Measurements from ENCODE around the gene ABCA4. TPM values are rescaled to one million over a fixed set of nuclear protein-coding genes. Genes with fewer than 3 reads are reported as not detected.
"Not testable (repeated sequence)": the region's sequence is repeated elsewhere in the genome, so short reads cannot be mapped to it uniquely, and the experiment has no call there.

Gene ABCA4
- total RNA-seq, 1 donor from 2014 or later: 51.7 TPM

DNA sequence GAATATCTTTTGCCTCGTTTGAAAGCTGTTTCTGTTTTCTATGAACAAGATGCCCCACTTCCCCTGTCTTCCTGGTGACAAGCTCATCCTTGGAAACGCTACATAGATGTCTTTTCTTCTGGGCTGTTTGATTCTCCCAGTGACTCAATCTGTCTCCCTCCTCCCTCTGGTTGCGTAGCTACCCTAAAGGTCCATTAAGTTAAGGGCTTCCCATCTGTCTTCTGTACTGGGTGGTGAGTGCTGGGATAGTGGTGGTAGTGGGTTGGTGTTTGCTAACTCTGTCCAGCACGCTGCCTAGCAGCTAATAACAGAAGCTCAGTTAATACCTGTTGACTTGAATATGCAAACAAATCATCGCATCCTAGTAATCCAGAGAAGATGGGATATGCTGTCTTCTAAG is 161.5 kb downstream of the ABCA4 start:
- DNase-seq (ENCODE audit: low spot score): no peak
- Mint-ChIP-seq H3K27ac (ENCODE audit: unreplicated experiment) (no peak overlapping the region), H3K4me3 (ENCODE audit: unreplicated experiment) (no peak overlapping the region), H3K27me3 (ENCODE audit: unreplicated experiment) (peaks cover 4% of the 10 kb centered on the region), H3K36me3 (ENCODE audit: low read depth, unreplicated experiment) (peaks cover 9% of the 10 kb centered on the region), H3K4me1 (ENCODE audit: unreplicated experiment) (peaks cover 18% of the 10 kb centered on the region), H3K9me3 (ENCODE audit: unreplicated experiment) (no peaks in the 10 kb centered on the region)
- TF ChIP-seq, protein P1, sequence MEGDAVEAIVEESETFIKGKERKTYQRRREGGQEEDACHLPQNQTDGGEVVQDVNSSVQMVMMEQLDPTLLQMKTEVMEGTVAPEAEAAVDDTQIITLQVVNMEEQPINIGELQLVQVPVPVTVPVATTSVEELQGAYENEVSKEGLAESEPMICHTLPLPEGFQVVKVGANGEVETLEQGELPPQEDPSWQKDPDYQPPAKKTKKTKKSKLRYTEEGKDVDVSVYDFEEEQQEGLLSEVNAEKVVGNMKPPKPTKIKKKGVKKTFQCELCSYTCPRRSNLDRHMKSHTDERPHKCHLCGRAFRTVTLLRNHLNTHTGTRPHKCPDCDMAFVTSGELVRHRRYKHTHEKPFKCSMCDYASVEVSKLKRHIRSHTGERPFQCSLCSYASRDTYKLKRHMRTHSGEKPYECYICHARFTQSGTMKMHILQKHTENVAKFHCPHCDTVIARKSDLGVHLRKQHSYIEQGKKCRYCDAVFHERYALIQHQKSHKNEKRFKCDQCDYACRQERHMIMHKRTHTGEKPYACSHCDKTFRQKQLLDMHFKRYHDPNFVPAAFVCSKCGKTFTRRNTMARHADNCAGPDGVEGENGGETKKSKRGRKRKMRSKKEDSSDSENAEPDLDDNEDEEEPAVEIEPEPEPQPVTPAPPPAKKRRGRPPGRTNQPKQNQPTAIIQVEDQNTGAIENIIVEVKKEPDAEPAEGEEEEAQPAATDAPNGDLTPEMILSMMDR (IDR thresholded peaks at IDR 0.05; ENCODE audit: unreplicated experiment): no peak

DNA sequence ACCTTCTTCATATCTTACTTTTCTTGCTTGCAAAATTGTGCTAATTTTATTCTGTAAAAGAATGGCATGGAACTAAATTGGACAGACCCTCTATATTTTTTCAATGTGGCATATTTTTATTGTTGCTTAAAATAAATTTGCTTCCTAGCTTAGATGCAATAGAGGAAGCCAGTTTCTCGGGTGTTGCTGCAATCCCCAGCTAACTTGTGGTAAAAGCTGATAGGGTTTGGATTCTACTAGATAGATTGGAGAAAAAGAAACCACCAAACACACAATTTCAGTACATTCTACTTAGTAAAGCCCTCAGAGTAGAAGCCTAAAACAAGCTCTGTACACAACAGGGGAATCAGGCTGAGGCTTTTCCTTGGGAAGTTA is 162.2 kb downstream of the ABCA4 start:
- H3K27ac Mint-ChIP-seq (ENCODE audit: unreplicated experiment): no peak overlapping the region
- DNase-seq (ENCODE audit: low spot score): no peak
- H3K4me1 Mint-ChIP-seq (ENCODE audit: unreplicated experiment): peaks cover 18% of the 10 kb centered on the region
- H3K27me3 Mint-ChIP-seq (ENCODE audit: unreplicated experiment): peaks cover 4% of the 10 kb centered on the region
- peaks cover 9% of the 10 kb centered on the region for H3K36me3 Mint-ChIP-seq (ENCODE audit: low read depth, unreplicated experiment)
- TF ChIP-seq, protein P1 (IDR thresholded peaks at IDR 0.05; ENCODE audit: unreplicated experiment): no peak
- H3K4me3 Mint-ChIP-seq (ENCODE audit: unreplicated experiment): no peak overlapping the region
- no peaks in the 10 kb centered on the region for H3K9me3 Mint-ChIP-seq (ENCODE audit: unreplicated experiment)

DNA sequence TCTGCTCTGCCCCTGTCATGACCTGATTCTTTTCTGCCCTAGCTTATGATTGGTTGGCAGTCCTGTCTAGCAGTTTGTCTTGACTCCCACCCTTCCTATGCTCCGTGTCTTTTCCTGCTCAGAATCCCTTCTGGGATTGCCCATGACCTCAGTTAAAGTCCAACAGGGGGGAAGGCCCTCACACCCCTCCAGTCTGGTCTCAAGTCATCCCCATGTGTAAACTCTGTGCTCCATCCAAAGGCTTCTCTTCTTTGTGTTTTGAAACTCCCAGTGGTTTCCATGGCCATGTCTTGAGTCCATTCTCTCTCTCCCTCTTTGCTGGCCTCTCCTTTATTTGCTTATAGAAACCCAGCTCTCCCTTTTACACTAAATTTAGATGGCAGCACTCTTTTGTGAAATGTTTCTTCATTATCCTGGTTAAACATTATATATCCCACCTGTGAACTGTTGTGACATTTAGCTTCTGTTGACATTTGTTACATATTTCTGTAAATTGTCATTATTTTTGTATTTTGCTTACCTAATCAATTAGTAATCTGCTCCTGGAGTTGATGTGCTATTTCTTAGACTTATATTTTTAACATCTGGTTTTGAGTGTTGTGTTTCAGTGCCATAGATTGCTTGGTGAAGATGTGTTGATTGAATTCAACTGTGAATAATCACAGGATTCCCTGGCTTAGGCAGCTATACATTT is 162.8 kb downstream of the ABCA4 start:
- H3K27me3 Mint-ChIP-seq (ENCODE audit: unreplicated experiment): peaks cover 4% of the 10 kb centered on the region
- H3K4me3 Mint-ChIP-seq (ENCODE audit: unreplicated experiment): no peak overlapping the region
- peaks cover 18% of the 10 kb centered on the region for H3K4me1 Mint-ChIP-seq (ENCODE audit: unreplicated experiment)
- DNase-seq (ENCODE audit: low spot score): no peak
- TF ChIP-seq, protein P1 (IDR thresholded peaks at IDR 0.05; ENCODE audit: unreplicated experiment): no peak
- H3K9me3 Mint-ChIP-seq (ENCODE audit: unreplicated experiment): no peaks in the 10 kb centered on the region
- H3K36me3 Mint-ChIP-seq (ENCODE audit: low read depth, unreplicated experiment): peaks cover 9% of the 10 kb centered on the region
- no peak overlapping the region for H3K27ac Mint-ChIP-seq (ENCODE audit: unreplicated experiment)

DNA sequence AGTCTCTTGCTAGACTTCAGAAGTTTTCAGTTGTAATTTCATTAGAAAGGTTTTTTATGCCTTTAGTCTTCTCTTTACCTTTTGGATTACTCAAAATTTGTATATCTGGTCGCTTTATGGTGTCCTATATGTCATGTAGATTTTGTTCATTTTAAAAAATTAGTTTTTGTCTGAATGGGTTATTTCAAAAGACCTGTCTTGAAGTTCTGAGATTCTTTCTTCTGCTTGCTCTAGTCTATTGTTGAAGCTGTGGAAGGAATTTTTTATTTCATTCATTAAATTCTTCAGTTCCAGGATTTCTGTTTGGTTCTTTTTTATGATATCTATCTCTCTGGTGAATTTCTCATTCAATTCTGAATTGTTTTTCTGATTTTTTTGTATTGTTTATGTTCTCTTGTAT is 165.2 kb downstream of the ABCA4 start:
- TF ChIP-seq, protein P1 (IDR thresholded peaks at IDR 0.05; ENCODE audit: unreplicated experiment): no peak
- H3K27ac Mint-ChIP-seq (ENCODE audit: unreplicated experiment): no peak overlapping the region
- no peaks in the 10 kb centered on the region for H3K27me3 Mint-ChIP-seq (ENCODE audit: unreplicated experiment)
- peaks cover 13% of the 10 kb centered on the region for H3K4me1 Mint-ChIP-seq (ENCODE audit: unreplicated experiment)
- H3K4me3 Mint-ChIP-seq (ENCODE audit: unreplicated experiment): no peak overlapping the region
- H3K9me3 Mint-ChIP-seq (ENCODE audit: unreplicated experiment): peaks cover 5% of the 10 kb centered on the region
- H3K36me3 Mint-ChIP-seq (ENCODE audit: low read depth, unreplicated experiment): peaks cover 17% of the 10 kb centered on the region
- no peak for DNase-seq (ENCODE audit: low spot score)

DNA sequence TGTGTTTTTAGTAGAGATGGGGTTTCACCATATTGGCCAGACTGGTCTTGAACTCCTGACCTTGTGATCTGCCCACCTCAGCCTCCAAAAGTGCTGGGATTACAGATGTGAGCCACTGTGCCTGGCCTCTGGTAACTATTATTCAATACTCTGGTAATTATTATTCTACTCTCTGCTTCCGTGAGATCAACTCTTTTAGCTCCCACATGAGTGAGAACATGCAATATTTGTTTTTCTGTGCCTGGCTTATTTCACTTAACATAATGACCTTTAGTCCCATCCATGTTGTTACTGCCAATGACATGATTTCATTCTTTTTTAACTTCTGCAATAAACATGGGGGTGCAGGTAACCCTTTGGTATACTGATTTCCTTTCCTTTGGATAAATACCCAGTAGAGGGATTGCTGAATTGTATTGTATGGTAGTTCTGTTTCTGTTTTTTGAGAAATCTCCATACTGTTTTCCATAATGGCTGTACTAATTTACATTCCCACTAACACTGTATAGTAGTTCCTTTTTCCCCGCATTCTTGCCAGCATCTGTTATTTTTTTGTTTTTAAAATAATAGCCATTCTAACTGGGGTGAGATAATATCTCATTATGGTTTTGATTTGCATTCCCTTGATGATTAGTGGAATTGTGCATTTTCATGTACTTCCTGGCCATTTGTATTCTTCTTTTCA is 173.8 kb downstream of the ABCA4 start:
- peaks cover 18% of the 10 kb centered on the region for H3K36me3 Mint-ChIP-seq (ENCODE audit: low read depth, unreplicated experiment)
- not testable (repeated sequence) for H3K9me3 Mint-ChIP-seq (ENCODE audit: unreplicated experiment); H3K4me3 Mint-ChIP-seq (ENCODE audit: unreplicated experiment); H3K4me1 Mint-ChIP-seq (ENCODE audit: unreplicated experiment); H3K27me3 Mint-ChIP-seq (ENCODE audit: unreplicated experiment); H3K27ac Mint-ChIP-seq (ENCODE audit: unreplicated experiment); DNase-seq (ENCODE audit: low spot score)

Other genes with a start within 250 kb of the ABCA4 start
- gene DNTTIP2, start 241.9 kb downstream of the ABCA4 start, total RNA-seq (ENCODE audit: unreplicated experiment): 61.8 TPM
- 17.1 TPM for gene GCLM, start 211.7 kb downstream of the ABCA4 start, total RNA-seq (ENCODE audit: unreplicated experiment)
- gene ARHGAP29, start 116.4 kb upstream of the ABCA4 start, total RNA-seq (ENCODE audit: unreplicated experiment): 276 TPM

All from endothelial cell (in vitro differentiated cells).